HepG2 (cell line): ENCODE results near the gene RNPS1. TPM values are rescaled to one million over a fixed set of nuclear protein-coding genes. Genes with fewer than 3 reads are reported as not detected.

ENCODE experiments used
- ATAC-seq: fragments of 200-7000 bp; cut with Tn5 transposase; 3 replicates; pipeline ENCODE4 v1.9.1; 2020; ENCODE audit warnings: mild to moderate bottlenecking, moderate library complexity
- BruUV-seq: library from RNA; stranded (reverse); fragments of 400-500 nt; replicated peaks from 2 replicates; lab custom pipeline; 2021; lab: Mats Ljungman, UMichigan
- CTCF ChIA-PET: fragments of 300-600 bp; formaldehyde crosslinking; extraction: SDS; loops from one replicate; lab custom pipeline; 2021; ENCODE audit warnings: low total read pairs, inconsistent platforms, low intra/inter-chr PET ratio; lab: Yijun Ruan, JAX
- POLR2A ChIA-PET: fragments of 350-600 bp; sonication (Branson Sonifier 250); formaldehyde crosslinking; loops from one replicate; lab custom pipeline; 2020; ENCODE audit warnings: antibody characterized with exemption, inconsistent platforms; lab: Yijun Ruan, JAX
- DNase-seq: peaks from one replicate; pipeline ENCODE4 v3.0.0-alpha.2; 2015; ENCODE audit warnings: low spot score
- FAIRE-seq: peaks from 3 replicates; lab custom pipeline; 2011; peaks lifted over from hg19 to GRCh38; lab: Jason Lieb, UNC
- H2AFZ ChIP-seq: one replicate; pipeline ENCODE4 v1.6.1; 2011; ENCODE audit warnings: low read length, inconsistent platforms
- H3K27ac ChIP-seq: fragments of 300-600 bp; 3 replicates; pipeline ENCODE4 v1.8.0; 2011; ENCODE audit warnings: mixed run types, mild to moderate bottlenecking, mixed read lengths, low read length, inconsistent platforms; ENCODE audit not compliant: insufficient read depth; ENCODE audit errors: extremely low read length
- H3K27me3 ChIP-seq, 2 experiments: fragments of 200-600 bp in 1 of 2; 2 replicates in 1 of 2; 3 replicates in 1 of 2; pipeline versions ENCODE4 v1.6.0 to v1.8.0; 2011; ENCODE audit warnings: low read length in 2 of 2, mild to moderate bottlenecking in 2 of 2, moderate library complexity in 2 of 2, inconsistent platforms in 1 of 2; ENCODE audit not compliant: insufficient read depth in 2 of 2, control insufficient read depth in 1 of 2
- H3K36me3 ChIP-seq, 2 experiments: fragments of 200-600 bp in 1 of 2; replicated peaks in 1 of 2; 2 replicates in 1 of 2; 3 replicates in 1 of 2; pipeline versions ENCODE4 v1.5.1 to v1.8.0; 2011; ENCODE audit warnings: low read length in 2 of 2, inconsistent platforms in 1 of 2; ENCODE audit not compliant: insufficient read depth in 2 of 2, control insufficient read depth in 1 of 2
- H3K4me1 ChIP-seq: 2 replicates; pipeline ENCODE4 v1.5.1; 2012; ENCODE audit warnings: low read length, inconsistent platforms; ENCODE audit not compliant: insufficient read depth
- H3K4me2 ChIP-seq: 2 replicates; pipeline ENCODE4 v1.6.0; 2011; ENCODE audit warnings: low read depth, low read length, inconsistent platforms
- H3K4me3 ChIP-seq, 3 experiments: fragments of 200-600 bp in 1 of 3; sonication (generic), shearing (Covaris generic) in 1 of 3; replicated peaks in 1 of 3; 2 replicates each; pipeline ENCODE4 v1.5.1; 2011 to 2016; ENCODE audit warnings: low read length in 3 of 3, inconsistent platforms in 2 of 3, low read depth in 2 of 3, mild to moderate bottlenecking in 2 of 3, control low read depth in 1 of 3, mixed read lengths in 1 of 3; ENCODE audit not compliant: insufficient read depth in 1 of 3
- H3K79me2 ChIP-seq: one replicate; pipeline ENCODE4 v1.6.1; 2011; ENCODE audit warnings: low read length, inconsistent platforms; ENCODE audit not compliant: insufficient read depth
- H3K9ac ChIP-seq: 2 replicates; pipeline ENCODE4 v1.6.0; 2011; ENCODE audit warnings: mild to moderate bottlenecking, low read depth, low read length, inconsistent platforms; ENCODE audit not compliant: insufficient read depth
- H3K9me3 ChIP-seq: 2 replicates; pipeline ENCODE4 v1.5.1; 2012; ENCODE audit warnings: mild to moderate bottlenecking, low read length
- H4K20me1 ChIP-seq: 2 replicates; pipeline ENCODE4 v1.6.0; 2011; ENCODE audit warnings: inconsistent platforms, mild to moderate bottlenecking, low read length, moderate library complexity; ENCODE audit not compliant: insufficient read depth
- FOSL2 ChIP-seq: sonication (generic); formaldehyde crosslinking; IDR thresholded peaks from 2 replicates; pipeline ENCODE4 v1.4.0; 2020; ENCODE audit warnings: missing genetic modification reagents
- MNT ChIP-seq: fragments of 450-650 bp; IDR thresholded peaks from 2 replicates; pipeline ENCODE4 v1.6.1; 2016
- PAF1 ChIP-seq: IDR thresholded peaks from 2 replicates; pipeline ENCODE4 v1.6.1; 2016; ENCODE audit warnings: missing genetic modification reagents, missing compliant biosample characterization
- SMAD1 ChIP-seq: sonication (generic); formaldehyde crosslinking; IDR thresholded peaks from 2 replicates; pipeline ENCODE4 v1.4.0; 2020; ENCODE audit warnings: missing genetic modification reagents, low read depth, mild to moderate bottlenecking, borderline replicate concordance
- TBX2 ChIP-seq: sonication (generic); formaldehyde crosslinking; IDR thresholded peaks from 2 replicates; pipeline ENCODE4 v1.5.0; 2020; ENCODE audit warnings: missing genetic modification reagents, mild to moderate bottlenecking, borderline replicate concordance
- ZHX1 ChIP-seq: sonication (generic); formaldehyde crosslinking; IDR thresholded peaks from 2 replicates; pipeline ENCODE4 v1.8.1; 2022; ENCODE audit warnings: low read depth, mild to moderate bottlenecking, missing genetic modification reagents
- ZNF552 ChIP-seq: sonication (generic); formaldehyde crosslinking; IDR thresholded peaks from 2 replicates; pipeline ENCODE4 v1.9.0; 2022; ENCODE audit warnings: missing genetic modification reagents, mild to moderate bottlenecking, borderline replicate concordance
- WGBS: methylation state at CpG from one replicate; pipeline ENCODE4 v1.1.6; 2017; ENCODE audit warnings: low lambda C conversion rate; 5-methylcytosine and 5-hydroxymethylcytosine counted together
- in situ Hi-C: cut with HindIII; loops from 2 replicates; pipeline ENCODE4 v1.10.0; 2017; ENCODE audit warnings: low pct_unique_long_range_greater_than_20kb; ENCODE audit not compliant: extremely low pct_ligation_motif_present
- intact Hi-C: fragments of 100-400 bp; cut with micrococcal nuclease; formaldehyde crosslinking; loops from one replicate; pipeline ENCODE4 v1.10.0; 2022; ENCODE audit not compliant: unreplicated experiment
- polyA plus RNA-seq, 8 experiments: library from polyadenylated mRNA; depleted of rRNA in 3 of 8; stranded (reverse) in 7 of 8; unstranded in 1 of 8; fragments of >200 nt; fragmentation: Illumina TruSeq in 4 of 8; extraction: Trizol in 4 of 8; gene quantifications; 2 replicates each; pipeline versions ENCODE4 v1.2.1 to v1.2.3, GENCODE V29; 2011 to 2016; ENCODE audit warnings: low read depth in 4 of 8, missing spikeins in 1 of 8, mixed read lengths in 1 of 8; ENCODE audit not compliant: insufficient read depth in 1 of 8
- total RNA-seq, 5 experiments: library from RNA; depleted of rRNA; stranded (reverse); fragments of >200 nt; fragmentation: Illumina TruSeq; extraction: Trizol; gene quantifications; 2 replicates each; pipeline ENCODE4 v1.2.3, GENCODE V29; 2016; ENCODE audit warnings: low read depth in 1 of 5

RNPS1 gene
- total and polyA plus RNA-seq, 2 of the 13 experiments (the other 11 are each of a cell fraction or from before 2014, with no cell fraction given): 126 to 133 TPM

- Histone ChIP-seq H2AFZ (no peak overlapping the region), H3K27me3 (peaks cover 8 to 34% of the 10 kb centered on the region in 2 experiments; a peak in 4 of 5 replicates), H3K4me1 (peaks cover 10% of the 10 kb centered on the region), H3K79me2 (no peaks in the 10 kb centered on the region), H4K20me1 (no peaks in the 10 kb centered on the region), H3K36me3 (no peaks in the 10 kb centered on the region), H3K4me2 (no peak overlapping the region), H3K4me3 (no peak overlapping the region), H3K9me3 (no peaks in the 10 kb centered on the region), H3K9ac (no peak overlapping the region)
- BruUV-seq: no TSS peak
- POLR2A ChIA-PET: interaction anchor here (0.9 kb wide), 1 partner anchor 26 kb away, joined by 3 read pairs; no protein-coding TSS in a partner anchor
- WGBS: 23% methylated on average over 8 of the region's 21 CpGs
- DNase-seq (no peak), ATAC-seq (no peak), FAIRE-seq (no peak)
- intact Hi-C loops: no loop called here
- CTCF ChIA-PET: no interaction called here
- TF ChIP-seq MNT (peak; percentile 45), ZHX1 (no peak), TBX2 (CRISPR knock-in tag) (no peak), SMAD1 (CRISPR knock-in tag) (no peak), ZNF552 (CRISPR knock-in tag) (no peak), PAF1 (no peak), FOSL2 (no peak)
- TF ChIP-seq, all 625 proteins: peak for 1
- H3K27ac ChIP-seq: no peak overlapping the region
- in situ Hi-C loops: no loop called here
These were observed 27.3 kb upstream of the RNPS1 start for GRCh38 chr16:2295056-2295798.
